Heart left ventricle (tissue), 16 donors: ENCODE data around the gene PRKCH. TPM values are rescaled to one million over a fixed set of nuclear protein-coding genes. Genes with fewer than 3 reads are reported as not detected.

Experiments used
- ATAC-seq, 4 donors: fragments of 200-7000 bp; cut with Tn5 transposase; one replicate each; pipeline ENCODE4 v1.9.1; 2020 to 2022; ENCODE audit warnings: moderate library complexity in 4 of 4, mild to moderate bottlenecking in 3 of 4, moderate number of reproducible peaks in 1 of 4
- DNase-seq, 5 donors: peaks; one replicate each; pipeline ENCODE4 v3.0.0-alpha.2; 2020
- H3K27ac ChIP-seq, 12 donors: fragments of 200-600 bp; sonication (generic) in 4 of 12; one replicate each; pipeline versions ENCODE4 v1.5.0 to v1.8.0; 2016 to 2022; ENCODE audit warnings: mild to moderate bottlenecking in 2 of 12
- H3K27me3 ChIP-seq, 9 donors: fragments of 200-600 bp; sonication (generic) in 2 of 9; one replicate each; pipeline versions ENCODE4 v1.5.1 to v1.8.0; 2016 to 2022; ENCODE audit warnings: mild to moderate bottlenecking in 3 of 9
- H3K36me3 ChIP-seq, 9 donors: fragments of 200-600 bp; sonication (generic) in 2 of 9; one replicate each; pipeline versions ENCODE4 v1.5.0 to v1.8.0; 2018 to 2022; ENCODE audit warnings: mild to moderate bottlenecking in 2 of 9
- H3K4me1 ChIP-seq, 12 donors: fragments of 200-600 bp; sonication (generic) in 4 of 12; one replicate each; pipeline versions ENCODE4 v1.5.0 to v1.8.0; 2016 to 2022; ENCODE audit warnings: mild to moderate bottlenecking in 3 of 12
- H3K4me3 ChIP-seq, 12 donors: fragments of 200-600 bp; sonication (generic) in 4 of 12; one replicate each; pipeline versions ENCODE4 v1.5.0 to v1.8.0; 2017 to 2022; ENCODE audit warnings: mild to moderate bottlenecking in 9 of 12, moderate library complexity in 4 of 12
- H3K9me3 ChIP-seq, 12 donors: fragments of 200-600 bp; sonication (generic) in 4 of 12; one replicate each; pipeline versions ENCODE4 v1.5.0 to v1.8.0; 2016 to 2022; ENCODE audit warnings: mild to moderate bottlenecking in 1 of 12
- POLR2A ChIP-seq, 2 donors: fragments of 450-650 bp; IDR thresholded peaks; one replicate each; pipeline ENCODE4 v1.6.1; 2017; ENCODE audit warnings: antibody characterized with exemption in 2 of 2, mild to moderate bottlenecking in 2 of 2, moderate library complexity in 2 of 2
- WGBS, 4 donors: extraction: QIAGEN DNeasy Blood & Tissue Kit in 2 of 4; methylation state at CpG; one replicate each; pipeline versions ENCODE4 v1.1.5 to v1.1.7; 2013 to 2018; 5-methylcytosine and 5-hydroxymethylcytosine counted together
- intact Hi-C, 10 donors: fragments of 100-400 bp; cut with DNase I; formaldehyde crosslinking; loops; one replicate each; pipeline versions ENCODE4 v1.11.1 to v1.14.2; 2022
- polyA plus RNA-seq, 2 donors: library from polyadenylated mRNA; stranded (reverse); fragments of 200-250 nt; gene quantifications; one replicate each; pipeline ENCODE4 v1.2.3, GENCODE V29; 2013
- total RNA-seq, 9 donors: library from RNA; depleted of rRNA in 2 of 9; stranded (reverse); fragments of >200 nt in 2 of 9; fragmentation: NEBNext Ultra II Directional in 3 of 9; extraction: Animal tissue kit (Norgen Biotek cat#: 25700) in 3 of 9; gene quantifications; one replicate each; pipeline versions ENCODE4 v1.1.0 to v1.2.4, GENCODE V29; 2016 to 2023
- TF ChIP-seq, protein P1 (sequence below), 12 donors: fragments of 200-600 bp; sonication (generic) in 4 of 12; IDR thresholded peaks; one replicate each; pipeline versions ENCODE4 v1.5.0 to v1.8.0; 2018 to 2022; ENCODE audit warnings: antibody characterized with exemption in 12 of 12, mild to moderate bottlenecking in 5 of 12
- donor health status: ischemic (EF 13 %, LVEDD 7.1; RV severe dilation, severe dysfunction).
- donor health status: healthy with polysubstance abuse.
- donor health status: DM: no; HTN: yes; CAD: no.
- donor health status: DM: no; HTN: no; CAD: no.
- donor health status: ischemic (EF 25% LVEDD 6.9; RV normal size, moderate dysfunction).
- donor health status: ischemic (EF 25% LVEDD 5.7; RV mildly dilated, moderate dysfunction).
- donor health status: healthy.
- donor health status: DM: yes; HTN: yes; CAD: no.
- donor health status: ischemic (EF 35%, LVEDD 5.7; RV mildly dilated, moderate dysfunction).
- donor health status: nonischemic (EF 11% LVEDD 7.7; RV severe dilation, severe dysfunction).
- donor health status: DM: yes; HTN: yes; CAD: no.
- donor health status: PGD.
- donor health status: ischemic (EF 29% LVEDD 5.4; RV normal size, mild dysfunction).
- donor health status: nonischemic (EF 23%, LVEDD 6.1; RV moderate dilation, normal function).

PRKCH gene
- total and polyA plus RNA-seq, 11 donors: 6.1 to 49.2 (median 21.7) TPM

DNA sequence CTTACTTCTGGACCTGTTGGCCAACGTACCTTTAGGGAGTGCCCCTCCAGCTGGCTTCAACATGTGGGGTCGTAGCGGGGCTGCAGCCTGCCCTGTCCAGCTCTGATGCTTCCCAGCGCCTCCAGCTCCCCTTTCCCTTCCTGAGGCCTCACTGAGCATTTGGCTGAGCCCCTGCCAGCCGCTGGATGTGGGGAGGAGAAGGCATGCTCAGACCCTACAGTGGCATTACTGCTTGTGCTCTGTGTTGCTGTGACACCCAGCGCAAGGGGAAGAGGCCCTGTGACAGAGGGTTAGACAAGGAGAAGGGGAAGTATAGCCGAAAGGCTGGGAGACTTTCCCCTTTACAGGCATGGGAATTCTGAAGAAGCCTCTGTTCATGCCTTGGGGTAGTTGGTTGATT lies 145.9 kb downstream of the PRKCH start:
- intact Hi-C loops: loop anchor here in 5 of 10 donors (2.0 to 10.0 kb wide), 4 partner anchors 120 to 298 kb away; partner anchors contain the start of genes SNAPC1 (in 3 of the 5) and HIF1A (in 1 of the 5)
- 59 to 69% (median 66%) methylated on average over 7 of the region's 7 CpGs for WGBS, 4 donors
- Histone ChIP-seq H3K36me3 (peaks cover 0 to 5% (median 0%) of the 10 kb centered on the region in 9 donors), H3K27ac (peak overlapping the region; percentile 52 to 99 (median 81)), H3K9me3 (peaks cover 0 to 6% (median 0%) of the 10 kb centered on the region in 12 donors), H3K4me1 (peaks cover 3 to 83% (median 71%) of the 10 kb centered on the region in 12 donors), H3K4me3 (no peak overlapping the region), H3K27me3 (no peaks in the 10 kb centered on the region)
- DNase-seq (peak in 3 of 5 donors; percentile 42 to 53 (median 51)), ATAC-seq (peak in 3 of 4 donors; percentile 5 to 14 (median 11))
- TF ChIP-seq POLR2A (IDR thresholded peaks at IDR 0.05): no peak

DNA sequence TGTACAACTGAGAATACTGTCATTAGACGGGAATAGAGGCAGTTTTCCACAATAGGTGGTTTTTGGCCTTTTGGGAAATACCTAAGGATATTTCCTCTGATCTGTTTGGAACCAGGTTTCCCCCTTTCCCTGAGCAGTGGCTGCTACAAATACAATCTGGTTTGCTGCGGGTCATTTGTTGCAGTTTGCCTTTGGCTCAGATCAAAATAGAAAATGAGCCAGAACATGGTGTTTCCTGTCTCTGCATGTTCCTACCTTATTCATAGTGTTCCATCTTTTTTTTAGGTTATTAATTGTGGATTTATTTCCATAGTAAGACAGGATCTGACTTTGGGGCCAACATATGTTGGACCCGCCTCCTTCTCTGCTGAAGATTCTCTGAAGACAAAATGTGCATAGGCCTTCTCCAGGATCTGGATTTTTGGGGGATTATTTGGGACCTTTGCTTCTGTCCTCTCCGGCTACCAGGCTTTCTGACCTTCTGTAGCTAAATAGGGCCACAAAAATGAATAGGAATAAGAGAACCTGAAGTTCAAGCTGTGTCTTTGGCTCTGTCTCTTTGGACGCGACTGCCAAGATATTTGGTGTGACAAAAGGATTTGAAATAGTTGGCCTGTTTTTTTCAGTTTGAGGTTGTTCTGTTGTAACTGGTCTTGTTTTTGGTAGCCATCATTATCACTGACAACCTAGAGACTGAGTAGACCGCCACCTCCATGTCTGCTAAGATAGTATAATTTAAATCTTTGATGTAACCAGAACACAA lies 146.9 kb downstream of the PRKCH start:
- DNase-seq (no peak), ATAC-seq (no peak)
- no peaks in the 10 kb centered on the region for H3K27me3 ChIP-seq
- 81 to 86% (median 83%) methylated on average over 7 of the region's 7 CpGs for WGBS, 4 donors
- H3K27ac ChIP-seq: peak overlapping the region in 10 of 12 donors; percentile 13 to 99 (median 85)
- H3K4me1 ChIP-seq: peaks cover 3 to 82% (median 70%) of the 10 kb centered on the region in 12 donors
- no peak for TF ChIP-seq POLR2A (IDR thresholded peaks at IDR 0.05)
- TF ChIP-seq, protein P1, sequence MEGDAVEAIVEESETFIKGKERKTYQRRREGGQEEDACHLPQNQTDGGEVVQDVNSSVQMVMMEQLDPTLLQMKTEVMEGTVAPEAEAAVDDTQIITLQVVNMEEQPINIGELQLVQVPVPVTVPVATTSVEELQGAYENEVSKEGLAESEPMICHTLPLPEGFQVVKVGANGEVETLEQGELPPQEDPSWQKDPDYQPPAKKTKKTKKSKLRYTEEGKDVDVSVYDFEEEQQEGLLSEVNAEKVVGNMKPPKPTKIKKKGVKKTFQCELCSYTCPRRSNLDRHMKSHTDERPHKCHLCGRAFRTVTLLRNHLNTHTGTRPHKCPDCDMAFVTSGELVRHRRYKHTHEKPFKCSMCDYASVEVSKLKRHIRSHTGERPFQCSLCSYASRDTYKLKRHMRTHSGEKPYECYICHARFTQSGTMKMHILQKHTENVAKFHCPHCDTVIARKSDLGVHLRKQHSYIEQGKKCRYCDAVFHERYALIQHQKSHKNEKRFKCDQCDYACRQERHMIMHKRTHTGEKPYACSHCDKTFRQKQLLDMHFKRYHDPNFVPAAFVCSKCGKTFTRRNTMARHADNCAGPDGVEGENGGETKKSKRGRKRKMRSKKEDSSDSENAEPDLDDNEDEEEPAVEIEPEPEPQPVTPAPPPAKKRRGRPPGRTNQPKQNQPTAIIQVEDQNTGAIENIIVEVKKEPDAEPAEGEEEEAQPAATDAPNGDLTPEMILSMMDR (IDR thresholded peaks at IDR 0.05): no peak
- no peak overlapping the region for H3K4me3 ChIP-seq
- H3K9me3 ChIP-seq: peaks cover 0 to 6% (median 0%) of the 10 kb centered on the region in 12 donors
- peaks cover 0 to 5% (median 0%) of the 10 kb centered on the region in 9 donors for H3K36me3 ChIP-seq
- intact Hi-C loops: loop anchor here in 4 of 10 donors (5.0 to 10.0 kb wide), 3 partner anchors 119 to 297 kb away; partner anchors contain the start of genes SNAPC1 (in 3 of the 4) and HIF1A (in 1 of the 4)

DNA sequence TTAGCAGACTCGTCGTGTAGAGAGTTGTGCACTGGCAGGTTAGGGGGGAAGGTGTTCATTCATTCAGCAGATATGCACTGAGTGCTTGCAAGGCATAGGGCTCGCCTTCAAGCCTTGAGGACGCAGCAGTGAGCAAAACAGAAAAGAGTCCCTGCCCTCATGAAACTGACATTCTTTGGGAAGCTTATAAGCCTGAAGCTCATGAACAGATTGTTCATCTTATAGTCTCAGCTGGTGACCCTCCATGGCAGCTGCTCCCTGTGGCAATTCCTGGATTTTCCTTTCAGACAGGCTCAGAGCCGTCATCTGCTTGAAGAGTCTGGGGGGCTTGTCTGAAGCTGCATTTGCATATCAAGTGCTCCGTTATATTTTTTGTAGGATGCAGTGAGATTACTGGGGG lies 148.4 kb downstream of the PRKCH start:
- DNase-seq (no peak), ATAC-seq (no peak)
- Histone ChIP-seq H3K36me3 (peaks cover 0 to 5% (median 0%) of the 10 kb centered on the region in 9 donors), H3K27ac (peak overlapping the region; percentile 74 to 99 (median 86)), H3K9me3 (peaks cover 0 to under 1% (median 0%) of the 10 kb centered on the region in 12 donors), H3K27me3 (no peaks in the 10 kb centered on the region), H3K4me1 (peaks cover 3 to 89% (median 74%) of the 10 kb centered on the region in 12 donors), H3K4me3 (no peak overlapping the region)
- intact Hi-C loops: loop anchor here in 8 of 10 donors (2.0 to 10.0 kb wide), 8 partner anchors 65 to 295 kb away; partner anchors contain the start of genes HIF1A (in 4 of the 8) and SNAPC1 (in 4 of the 8)
- TF ChIP-seq POLR2A (IDR thresholded peaks at IDR 0.05): no peak
- TF ChIP-seq, protein P1 (IDR thresholded peaks at IDR 0.05): no peak
- 57 to 66% (median 63%) methylated on average over 6 of the region's 6 CpGs for WGBS, 4 donors

- TF ChIP-seq, protein P1 (IDR thresholded peaks at IDR 0.05): peak in 10 of 12 donors; percentile 19 to 58 (median 36)
- no peak for TF ChIP-seq POLR2A (IDR thresholded peaks at IDR 0.05)
- no peaks in the 10 kb centered on the region for H3K36me3 ChIP-seq
- DNase-seq: peak in 4 of 5 donors; percentile 59 to 68 (median 64)
- H3K27ac ChIP-seq: peak overlapping the region; percentile 74 to 99 (median 86)
- H3K4me1 ChIP-seq: peaks cover 3 to 95% (median 77%) of the 10 kb centered on the region in 12 donors
- no peaks in the 10 kb centered on the region for H3K9me3 ChIP-seq
- intact Hi-C loops: loop anchor here in 8 of 10 donors (2.0 to 10.0 kb wide), 7 partner anchors 64 to 294 kb away; partner anchors contain the start of genes HIF1A (in 3 of the 8) and SNAPC1 (in 1 of the 8)
- no peaks in the 10 kb centered on the region for H3K27me3 ChIP-seq
- H3K4me3 ChIP-seq: peak overlapping the region in 8 of 12 donors; percentile 4 to 46 (median 24)
- WGBS, 4 donors: 12 to 22% (median 18%) methylated on average over 12 to 13 of the region's 13 CpGs
- ATAC-seq: peak in 2 of 4 donors; percentile 10 to 40
Measured at GRCh38 chr14:61470261-61470960, 149.0 kb downstream of the PRKCH start.
